Measurements from ENCODE around the gene GTF2B.
A peak's percentile ranks its signal among the peaks of the same experiment; 100 is the strongest.

The GTF2B gene

DNA sequence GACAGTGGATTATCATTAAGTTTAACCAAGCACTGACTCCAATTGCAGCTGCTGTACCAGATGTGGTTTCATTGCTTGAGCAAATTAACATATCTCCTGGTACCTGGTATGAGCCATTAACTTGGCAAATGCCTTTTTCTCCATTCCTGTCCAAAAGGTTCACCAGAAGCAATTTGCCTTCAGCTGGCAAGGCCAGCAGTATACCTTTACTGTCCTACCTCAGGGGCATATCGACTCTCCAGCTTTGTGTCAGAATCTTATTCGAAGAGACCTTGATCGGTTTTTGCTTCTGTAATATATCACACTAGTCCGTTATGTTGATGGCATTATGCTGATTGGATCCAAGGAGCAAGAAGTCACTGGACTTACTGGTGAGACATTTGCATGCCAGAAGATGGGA, 9.5 kb upstream of the GTF2B start:
- TF ChIP-seq, protein P1, sequence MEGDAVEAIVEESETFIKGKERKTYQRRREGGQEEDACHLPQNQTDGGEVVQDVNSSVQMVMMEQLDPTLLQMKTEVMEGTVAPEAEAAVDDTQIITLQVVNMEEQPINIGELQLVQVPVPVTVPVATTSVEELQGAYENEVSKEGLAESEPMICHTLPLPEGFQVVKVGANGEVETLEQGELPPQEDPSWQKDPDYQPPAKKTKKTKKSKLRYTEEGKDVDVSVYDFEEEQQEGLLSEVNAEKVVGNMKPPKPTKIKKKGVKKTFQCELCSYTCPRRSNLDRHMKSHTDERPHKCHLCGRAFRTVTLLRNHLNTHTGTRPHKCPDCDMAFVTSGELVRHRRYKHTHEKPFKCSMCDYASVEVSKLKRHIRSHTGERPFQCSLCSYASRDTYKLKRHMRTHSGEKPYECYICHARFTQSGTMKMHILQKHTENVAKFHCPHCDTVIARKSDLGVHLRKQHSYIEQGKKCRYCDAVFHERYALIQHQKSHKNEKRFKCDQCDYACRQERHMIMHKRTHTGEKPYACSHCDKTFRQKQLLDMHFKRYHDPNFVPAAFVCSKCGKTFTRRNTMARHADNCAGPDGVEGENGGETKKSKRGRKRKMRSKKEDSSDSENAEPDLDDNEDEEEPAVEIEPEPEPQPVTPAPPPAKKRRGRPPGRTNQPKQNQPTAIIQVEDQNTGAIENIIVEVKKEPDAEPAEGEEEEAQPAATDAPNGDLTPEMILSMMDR (IDR thresholded peaks at IDR 0.05; ENCODE audit: insufficient read depth, low read depth, low read length, missing control alignments), result no peak
- no peak overlapping the region for H3K4me3 ChIP-seq (ENCODE audit: low read length)
- DNase-seq (ENCODE audit: low read depth), result no peak

- no peak for DNase-seq (ENCODE audit: low read depth)
- no peak overlapping the region for H3K4me3 ChIP-seq (ENCODE audit: low read length)
- TF ChIP-seq, protein P1 (IDR thresholded peaks at IDR 0.05; ENCODE audit: insufficient read depth, low read depth, low read length, missing control alignments), result no peak
Observed at GRCh38 chr1:88897070-88897730, 5.8 kb upstream of the GTF2B start.

GRCh38 chr1:88892357-88892877, 1.1 kb upstream of the GTF2B start:
- peak overlapping the region; percentile 90 for H3K4me3 ChIP-seq (ENCODE audit: low read length)
- DNase-seq (ENCODE audit: low read depth), result peak; percentile 50

DNA sequence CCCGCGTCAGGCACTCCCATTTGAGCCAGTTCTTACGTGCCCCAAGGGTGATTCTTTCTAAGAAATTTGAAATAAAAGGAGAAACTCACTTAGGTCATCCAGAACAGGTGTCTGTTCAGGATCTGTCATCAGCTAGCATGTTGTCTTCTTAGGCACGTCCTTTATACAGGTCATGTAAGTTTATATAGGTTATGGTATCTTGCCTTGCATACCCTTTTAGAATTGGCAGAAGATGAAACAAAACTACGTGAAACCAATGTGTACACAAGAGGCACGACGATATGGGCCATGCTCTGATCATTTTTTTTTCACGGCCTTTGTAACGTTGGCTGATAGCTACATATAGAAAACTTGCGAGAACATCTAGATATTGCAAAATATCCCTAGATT, 579 bp upstream of the GTF2B start:
- TF ChIP-seq, protein P1 (IDR thresholded peaks at IDR 0.05; ENCODE audit: insufficient read depth, low read depth, low read length, missing control alignments), result no peak
- peak; percentile 30 for DNase-seq (ENCODE audit: low read depth)
- H3K4me3 ChIP-seq (ENCODE audit: low read length), result peak overlapping the region; percentile 90

More at GRCh38 chr1:88892357-88892877, 1.1 kb upstream of the GTF2B start:
- TF ChIP-seq, protein P1 (IDR thresholded peaks at IDR 0.05; ENCODE audit: insufficient read depth, low read depth, low read length, missing control alignments), result no peak

DNA sequence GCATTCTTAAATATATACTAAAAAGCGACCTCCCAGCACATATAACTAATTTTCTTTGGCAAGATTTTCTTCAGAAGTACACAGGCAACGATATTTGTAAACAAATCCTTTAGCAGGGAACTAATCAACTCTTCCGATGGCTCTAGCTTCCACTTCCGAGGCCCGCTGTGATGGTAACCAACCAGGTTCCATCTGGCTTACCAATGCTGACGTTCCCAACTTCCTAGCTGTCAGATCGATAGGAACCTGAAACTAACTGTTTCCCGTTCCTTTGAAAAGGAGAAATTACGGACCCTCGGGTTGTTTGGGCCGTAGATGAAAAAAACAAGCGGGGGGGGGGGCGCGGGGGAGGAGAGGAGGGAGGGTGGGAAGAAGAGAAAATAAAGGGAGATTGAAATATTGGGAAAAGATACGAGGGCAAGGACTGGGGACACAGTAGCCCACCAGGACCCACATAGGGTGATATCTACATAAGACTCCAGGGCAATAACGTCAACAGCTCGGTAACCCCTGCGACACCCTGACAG, 513 bp downstream of the GTF2B start:
- peak overlapping the region; percentile 90 for H3K4me3 ChIP-seq (ENCODE audit: low read length)
- TF ChIP-seq, protein P1 (IDR thresholded peaks at IDR 0.05; ENCODE audit: insufficient read depth, low read depth, low read length, missing control alignments), result no peak
- peak; percentile 48 for DNase-seq (ENCODE audit: low read depth)

DNA sequence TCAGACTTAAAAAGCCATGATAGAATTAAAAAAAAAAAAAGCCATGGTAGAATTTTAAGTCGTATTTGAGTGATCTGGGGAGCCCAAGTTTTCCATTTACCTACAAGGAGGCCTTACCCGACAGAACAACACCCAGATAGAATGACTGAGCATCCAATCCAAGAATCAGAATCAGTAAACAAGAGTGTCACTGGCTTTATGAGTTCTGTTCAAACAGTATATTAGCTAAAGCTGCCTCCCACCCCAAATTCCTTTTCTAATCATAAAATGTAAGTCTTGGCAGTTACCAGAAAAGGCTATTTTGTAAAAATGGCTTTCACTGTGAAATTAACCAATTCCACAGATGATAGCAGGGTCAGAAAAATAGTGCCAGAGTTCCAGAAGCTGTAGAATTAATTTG, 1.2 kb downstream of the GTF2B start:
- peak overlapping the region; percentile 90 for H3K4me3 ChIP-seq (ENCODE audit: low read length)
- no peak for DNase-seq (ENCODE audit: low read depth)
- TF ChIP-seq, protein P1 (IDR thresholded peaks at IDR 0.05; ENCODE audit: insufficient read depth, low read depth, low read length, missing control alignments), result no peak
